GM12865 (cell line): ENCODE measurements around the gene SERINC2.

Source experiments
- DNase-seq: peaks from one replicate; pipeline ENCODE4 v3.0.0; 2010; ENCODE audit warnings: low read depth
- H3K4me3 ChIP-seq: 2 replicates; pipeline ENCODE4 v1.5.1; 2011; ENCODE audit warnings: mild to moderate bottlenecking, low read depth, low read length, control low read depth
- CTCF ChIP-seq: IDR thresholded peaks from 2 replicates; pipeline ENCODE4 v1.5.1; 2011; ENCODE audit warnings: low read length, control low read depth, low read depth, inconsistent platforms; ENCODE audit not compliant: insufficient read depth; ENCODE audit errors: missing control alignments

Gene SERINC2

DNA sequence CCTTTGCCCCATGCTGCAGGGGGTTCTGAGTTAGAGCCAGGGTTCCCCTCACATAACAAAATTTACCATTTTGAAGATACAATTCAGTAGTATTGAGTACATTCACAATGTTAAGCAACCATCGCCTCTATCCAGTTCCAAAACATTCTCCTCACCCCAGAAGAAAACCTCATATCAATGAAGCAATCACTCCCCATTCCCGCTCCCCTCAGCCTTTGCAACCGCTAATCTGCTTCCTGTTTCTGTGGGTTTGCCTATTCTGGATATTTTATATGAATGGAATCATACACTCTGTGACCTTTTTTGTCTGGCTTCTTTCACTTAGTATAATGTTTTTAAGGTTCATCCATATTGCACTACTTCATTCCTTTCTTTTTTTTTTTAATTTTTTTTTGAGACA is 32.9 kb downstream of the SERINC2 start:
- TF ChIP-seq CTCF = no peak
- no peak for DNase-seq
- no peak overlapping the region for H3K4me3 ChIP-seq

GRCh38 chr1:31447210-31447609 is 34.2 kb downstream of the SERINC2 start:
- DNase-seq = no peak
- no peak overlapping the region for H3K4me3 ChIP-seq
- TF ChIP-seq CTCF = no peak

- DNase-seq = no peak
- TF ChIP-seq CTCF = no peak
Measured at GRCh38 chr1:31453384-31454079, 40.5 kb downstream of the SERINC2 start.

GRCh38 chr1:31458287-31458896 is 45.4 kb downstream of the SERINC2 start:
- no peak for TF ChIP-seq CTCF
- H3K4me3 ChIP-seq = no peak overlapping the region
- no peak for DNase-seq

More at GRCh38 chr1:31453384-31454079, 40.5 kb downstream of the SERINC2 start:
- no peak overlapping the region for H3K4me3 ChIP-seq

DNA sequence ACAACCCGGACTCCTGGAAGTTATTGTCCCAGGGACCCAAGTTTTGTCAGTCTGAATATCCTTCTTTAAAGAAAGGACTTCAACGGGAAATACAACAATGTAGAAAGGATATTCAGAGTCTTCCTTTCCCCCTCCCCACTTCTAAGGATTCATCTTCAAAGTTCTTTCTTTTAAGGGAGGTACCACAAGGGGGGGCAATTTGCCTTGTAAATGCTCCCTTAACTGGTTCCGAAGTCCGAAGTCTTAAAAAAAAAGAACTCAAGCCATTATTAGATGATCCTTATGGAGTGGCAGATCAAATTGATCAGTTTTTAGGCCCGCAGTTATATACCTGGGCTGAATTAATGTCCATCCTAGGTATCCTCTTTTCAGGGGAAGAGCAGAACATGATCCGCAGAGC is 47.0 kb downstream of the SERINC2 start:
- H3K4me3 ChIP-seq = no peak overlapping the region
- no peak for TF ChIP-seq CTCF
- no peak for DNase-seq

DNA sequence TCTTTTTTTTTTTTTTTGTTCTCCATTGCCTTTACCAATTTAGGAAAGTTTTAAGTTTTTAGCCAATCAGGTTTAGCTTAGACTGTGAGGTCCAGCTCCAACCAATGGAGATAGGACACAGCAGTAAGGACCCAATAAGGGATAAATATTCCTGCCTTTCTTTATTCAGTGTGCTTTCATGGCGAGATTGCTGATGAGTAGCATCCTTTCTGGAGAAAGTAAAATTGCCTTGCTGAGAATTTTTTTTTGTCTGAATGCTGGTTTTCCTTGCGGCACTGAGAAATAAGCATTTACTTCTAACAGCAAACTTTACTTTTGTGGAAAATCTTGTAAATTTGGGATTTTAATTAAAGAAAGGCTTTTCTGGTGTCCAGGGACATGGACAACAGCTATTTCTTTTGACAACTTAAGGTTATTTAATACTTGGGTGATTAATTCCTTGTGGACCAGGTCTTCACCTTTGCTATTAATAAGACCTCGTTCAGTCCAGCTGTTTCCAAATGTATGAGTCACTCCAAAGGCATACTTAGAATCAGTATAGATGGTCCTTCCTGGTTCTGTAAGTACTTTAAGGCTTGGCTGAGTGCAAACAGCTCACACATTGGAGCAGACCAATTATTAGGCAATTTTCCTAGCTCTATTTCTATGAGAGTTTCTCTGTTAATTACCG is 54.1 kb downstream of the SERINC2 start:
- H3K4me3 ChIP-seq = no peak overlapping the region

More for the DNA sequence above, 54.1 kb downstream of the SERINC2 start:
- DNase-seq = no peak
- TF ChIP-seq CTCF = no peak
